BJ (cell line): ENCODE results near the gene TEX11. TPM values are rescaled to one million over a fixed set of nuclear protein-coding genes. Genes with fewer than 3 reads are reported as not detected.
"Not testable (repeated sequence)": the region's sequence is repeated elsewhere in the genome, so short reads cannot be mapped to it uniquely, and the experiment has no call there.

Source experiments
- CTCF ChIA-PET: fragments of 350-600 bp; formaldehyde crosslinking; extraction: SDS; loops from one replicate; lab custom pipeline; 2021; ENCODE audit warnings: antibody characterized with exemption, inconsistent platforms; lab: Yijun Ruan, JAX
- POLR2A ChIA-PET: fragments of 300-600 bp; sonication (Branson Sonifier 250); formaldehyde crosslinking; extraction: SDS; loops from one replicate; lab custom pipeline; 2021; ENCODE audit warnings: antibody characterized with exemption; lab: Charles Lee
- DNase-seq: peaks from one replicate; pipeline ENCODE4 v3.0.0-alpha.2; 2011; ENCODE audit warnings: low read depth
- H3K27me3 ChIP-seq: 2 replicates; pipeline ENCODE4 v1.6.0; 2011; ENCODE audit warnings: low read length; ENCODE audit not compliant: control insufficient read depth, insufficient read depth
- H3K36me3 ChIP-seq: 2 replicates; pipeline ENCODE4 v1.5.1; 2011; ENCODE audit warnings: low read length; ENCODE audit not compliant: control insufficient read depth, insufficient read depth
- H3K4me3 ChIP-seq: 2 replicates; pipeline ENCODE4 v1.5.1; 2011; ENCODE audit warnings: low read depth, mild to moderate bottlenecking, control low read depth, low read length
- CTCF ChIP-seq: IDR thresholded peaks from 2 replicates; pipeline ENCODE4 v1.5.1; 2011; ENCODE audit warnings: low read depth, mild to moderate bottlenecking, control low read depth, inconsistent platforms, low read length, moderate library complexity; ENCODE audit not compliant: insufficient read depth
- polyA plus RNA-seq: library from polyadenylated mRNA; depleted of rRNA; stranded (reverse); fragments of >200 nt; gene quantifications from 2 replicates; pipeline ENCODE4 v1.2.3, GENCODE V29; 2011

TEX11 gene
- polyA plus RNA-seq, 1 experiment, result not detected

DNA sequence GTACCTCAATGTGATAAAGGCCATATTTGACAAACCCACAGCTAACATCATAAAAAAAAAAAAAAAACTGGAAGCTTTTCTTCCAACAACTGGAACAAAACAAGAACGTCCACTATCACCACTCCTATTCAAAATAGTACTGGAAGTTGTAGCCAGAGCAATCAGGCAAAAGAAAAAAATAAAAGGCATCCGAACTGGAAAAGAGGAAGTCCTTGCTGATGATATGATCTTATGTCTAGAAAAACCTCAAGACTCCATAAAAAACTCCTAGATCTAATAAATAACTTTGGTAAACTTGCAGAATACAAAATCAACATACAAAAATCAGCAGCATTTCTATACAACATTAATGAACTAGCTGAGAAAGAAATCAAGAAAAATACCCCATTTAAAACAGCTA lies 134.3 kb downstream of the TEX11 start:
- DNase-seq, result no peak
- Histone ChIP-seq H3K27me3 (no peaks in the 10 kb centered on the region), H3K4me3 (no peak overlapping the region), H3K36me3 (no peaks in the 10 kb centered on the region)
- ChIA-PET POLR2A (no interaction called here), CTCF (no interaction called here)
- no peak for TF ChIP-seq CTCF

GRCh38 chrX:70769659-70770227 lies 138.8 kb downstream of the TEX11 start:
- POLR2A ChIA-PET, result no interaction called here
- DNase-seq, result no peak
- TF ChIP-seq CTCF, result peak; percentile 11; the same call in 1 of the 2 replicates

GRCh38 chrX:70762285-70762684 lies 146.2 kb downstream of the TEX11 start:
- ChIA-PET POLR2A (no interaction called here), CTCF (no interaction called here)
- H3K36me3 ChIP-seq, result no peaks in the 10 kb centered on the region
- no peaks in the 10 kb centered on the region for H3K27me3 ChIP-seq
- no peak for TF ChIP-seq CTCF
- no peak overlapping the region for H3K4me3 ChIP-seq
- no peak for DNase-seq

More at GRCh38 chrX:70769659-70770227, 138.8 kb downstream of the TEX11 start:
- CTCF ChIA-PET, result interaction anchor here (1.3 kb wide), 1 partner anchor 408 kb away, joined by 5 read pairs; no protein-coding TSS in a partner anchor
- Histone ChIP-seq H3K4me3 (no peak overlapping the region), H3K27me3 (no peaks in the 10 kb centered on the region), H3K36me3 (no peaks in the 10 kb centered on the region)

- TF ChIP-seq CTCF, result no peak
- CTCF ChIA-PET, result no interaction called here
These were observed 152.7 kb downstream of the TEX11 start for GRCh38 chrX:70755850-70756249.

DNA sequence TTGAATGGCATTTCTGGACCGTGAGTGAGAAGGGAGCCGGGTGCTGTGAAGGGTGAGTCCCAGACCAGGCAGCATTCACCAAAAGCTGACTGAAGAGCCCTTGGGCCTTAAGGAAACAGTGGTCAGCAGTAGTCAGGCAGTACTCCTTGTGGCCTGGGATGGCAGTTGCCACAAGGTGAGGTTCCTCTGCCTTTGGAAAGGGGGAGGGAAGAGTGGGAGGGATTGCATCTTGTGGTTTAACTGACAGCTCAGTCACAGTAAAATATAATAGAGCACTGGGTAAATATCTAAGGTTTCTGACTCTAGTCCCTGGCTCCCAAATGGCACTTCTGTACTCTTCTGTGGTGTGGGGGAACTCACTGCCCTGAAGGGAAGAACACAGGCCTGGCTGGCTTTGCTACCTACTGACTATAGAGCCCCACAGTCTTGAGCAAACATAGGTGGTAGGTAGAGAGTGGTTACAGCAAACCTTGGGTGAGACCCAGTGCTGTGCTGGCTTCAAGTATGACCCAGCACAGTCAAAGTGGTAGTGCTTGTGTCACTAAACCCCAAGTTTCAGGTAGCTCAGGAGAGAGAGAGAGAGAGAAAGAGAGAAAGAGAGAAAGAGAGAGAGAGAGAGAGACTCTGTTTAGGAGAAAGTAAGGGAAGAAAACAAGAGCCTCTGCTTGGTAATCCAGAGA lies 154.2 kb downstream of the TEX11 start:
- Histone ChIP-seq H3K27me3 (no peaks in the 10 kb centered on the region), H3K4me3 (no peak overlapping the region), H3K36me3 (no peaks in the 10 kb centered on the region)
- DNase-seq, result no peak
- POLR2A ChIA-PET, result no interaction called here
- CTCF ChIA-PET, result no interaction called here
- no peak for TF ChIP-seq CTCF

More at GRCh38 chrX:70755850-70756249, 152.7 kb downstream of the TEX11 start:
- H3K36me3 ChIP-seq, result no peaks in the 10 kb centered on the region
- DNase-seq, result no peak
- POLR2A ChIA-PET, result no interaction called here
- no peak overlapping the region for H3K4me3 ChIP-seq
- no peaks in the 10 kb centered on the region for H3K27me3 ChIP-seq

DNA sequence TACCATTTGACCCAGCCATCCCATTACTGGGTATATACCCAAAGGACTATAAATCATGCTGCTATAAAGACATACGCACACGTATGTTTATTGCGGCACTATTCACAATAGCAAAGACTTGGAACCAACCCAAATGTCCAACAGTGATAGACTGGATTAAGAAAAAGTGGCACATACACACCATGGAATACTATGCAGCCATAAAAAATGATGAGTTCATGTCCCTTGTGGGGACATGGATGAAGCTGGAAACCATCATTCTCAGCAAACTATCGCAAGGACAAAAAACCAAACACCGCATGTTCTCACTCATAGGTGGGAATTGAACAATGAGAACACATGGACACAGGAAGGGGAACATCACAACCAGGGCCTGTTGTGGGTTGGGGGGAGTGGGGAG lies 174.7 kb downstream of the TEX11 start:
- H3K4me3 ChIP-seq, DNase-seq, H3K27me3 ChIP-seq, POLR2A ChIA-PET, H3K36me3 ChIP-seq, CTCF ChIA-PET: not testable (repeated sequence)

- DNase-seq, CTCF ChIA-PET, H3K36me3 ChIP-seq, H3K4me3 ChIP-seq, H3K27me3 ChIP-seq, POLR2A ChIA-PET: not testable (repeated sequence)
These were observed 180.6 kb downstream of the TEX11 start for GRCh38 chrX:70727961-70728360.
